Stomach (tissue), 9 donors: ENCODE measurements around the gene MRPL49. TPM values are rescaled to one million over a fixed set of nuclear protein-coding genes. Genes with fewer than 3 reads are reported as not detected.

ENCODE experiments used
- DNase-seq, 2 donors: peaks; one replicate each; pipeline versions ENCODE4 v3.0.0 to v3.0.0-alpha.2; 2013 to 2019
- H3K27ac ChIP-seq, 5 donors: fragments of 200-600 bp in 4 of 5; sonication (generic) in 4 of 5; one replicate each; pipeline ENCODE4 v1.5.1; 2013 to 2019; ENCODE audit warnings: mild to moderate bottlenecking in 1 of 5, moderate library complexity in 1 of 5
- H3K27me3 ChIP-seq, 3 donors: fragments of 200-600 bp; sonication (generic); one replicate each; pipeline ENCODE4 v1.5.1; 2017 to 2019; ENCODE audit warnings: mixed run types in 1 of 3
- H3K36me3 ChIP-seq, 4 donors: fragments of 200-600 bp; sonication (generic); 1 replicate in 3 of 4; 2 replicates in 1 of 4; pipeline ENCODE4 v1.5.1; 2016 to 2019
- H3K4me1 ChIP-seq, 4 donors: fragments of 200-600 bp; sonication (generic); one replicate each; pipeline ENCODE4 v1.5.1; 2016 to 2019
- H3K4me3 ChIP-seq, 4 donors: fragments of 200-600 bp; sonication (generic) in 3 of 4; one replicate each; pipeline ENCODE4 v1.5.1; 2016 to 2019; ENCODE audit warnings: mild to moderate bottlenecking in 1 of 4
- H3K9me3 ChIP-seq, 4 donors: fragments of 200-600 bp; sonication (generic); one replicate each; pipeline ENCODE4 v1.5.1; 2016 to 2019
- CTCF ChIP-seq, 7 experiments: fragments of 450-650 bp in 4 of 7; fragments of 200-600 bp in 3 of 7; sonication (generic) in 3 of 7; IDR thresholded peaks; one replicate each; pipeline ENCODE4 v1.5.1; 2016 to 2019; ENCODE audit warnings: antibody characterized with exemption in 7 of 7, control low read depth in 2 of 7, mild to moderate bottlenecking in 1 of 7
- EP300 ChIP-seq: sonication (generic); formaldehyde crosslinking; IDR thresholded peaks from one replicate; pipeline ENCODE4 v1.6.1; 2017; ENCODE audit warnings: antibody characterized with exemption
- POLR2A ChIP-seq, 4 donors: fragments of 450-650 bp; IDR thresholded peaks; one replicate each; pipeline ENCODE4 v1.6.1; 2016; ENCODE audit warnings: antibody characterized with exemption in 4 of 4, control low read depth in 2 of 4, mild to moderate bottlenecking in 1 of 4, moderate library complexity in 1 of 4
- POLR2AphosphoS5 ChIP-seq, 3 donors: sonication (generic); formaldehyde crosslinking; IDR thresholded peaks; one replicate each; pipeline ENCODE4 v1.6.1; 2016; ENCODE audit warnings: antibody characterized with exemption in 3 of 3
- WGBS, 5 donors: extraction: QIAGEN DNeasy Blood & Tissue Kit in 3 of 5; methylation state at CpG; one replicate each; pipeline versions ENCODE4 v1.1.5 to v1.1.7; 2013 to 2018; 5-methylcytosine and 5-hydroxymethylcytosine counted together
- intact Hi-C: fragments of 100-400 bp; cut with DNase I; formaldehyde crosslinking; loops from one replicate; pipeline ENCODE4 v1.15.1; 2023; ENCODE audit warnings: low total_unique reads
- polyA plus RNA-seq, 3 donors: library from polyadenylated mRNA; stranded (reverse); fragments of 200-250 nt; gene quantifications; one replicate each; pipeline ENCODE4 v1.2.3, GENCODE V29; 2013
- total RNA-seq, 5 donors: library from RNA; depleted of rRNA; stranded (reverse); fragments of >200 nt; gene quantifications; one replicate each; pipeline versions ENCODE4 v1.1.0 to v1.2.3, GENCODE V29; 2014 to 2016
- donor health status: healthy with polysubstance abuse.
- donor health status: Bipolar disorder and iron deficiency.
- donor health status: healthy.

MRPL49 gene
- total and polyA plus RNA-seq, 8 donors: 22.8 to 75.9 (median 37.8) TPM

- 8 to 11% (median 9%) methylated on average over 12 to 18 of the region's 18 CpGs for WGBS, 5 donors
- H3K36me3 ChIP-seq: peaks cover 24 to 41% (median 38%) of the 10 kb centered on the region in 4 donors
- peak; percentile 93 for DNase-seq
- TF ChIP-seq POLR2AphosphoS5 (IDR thresholded peaks at IDR 0.05) (peak in 1 of 3 donors; percentile 48), EP300 (no peak), POLR2A (IDR thresholded peaks at IDR 0.05) (no peak), CTCF (IDR thresholded peaks at IDR 0.05) (peak in 6 of 7 experiments; percentile 85 to 100 (median 100))
- intact Hi-C loops: no loop called here
- H3K9me3 ChIP-seq: no peaks in the 10 kb centered on the region
- H3K4me1 ChIP-seq: peaks cover 31 to 62% (median 56%) of the 10 kb centered on the region in 4 donors
- peak overlapping the region; percentile 4 to 84 (median 74) for H3K27ac ChIP-seq
- no peak overlapping the region for H3K4me3 ChIP-seq
- peaks cover 0 to 4% (median 0%) of the 10 kb centered on the region in 3 donors for H3K27me3 ChIP-seq
These were observed 11.7 kb upstream of the MRPL49 start for GRCh38 chr11:65110354-65110861.

GRCh38 chr11:65111159-65111743, 10.9 kb upstream of the MRPL49 start:
- H3K36me3 ChIP-seq: peaks cover 24 to 40% (median 38%) of the 10 kb centered on the region in 4 donors
- peak overlapping the region; percentile 42 to 84 (median 74) for H3K27ac ChIP-seq
- TF ChIP-seq EP300 (no peak), POLR2AphosphoS5 (IDR thresholded peaks at IDR 0.05) (no peak), CTCF (IDR thresholded peaks at IDR 0.05) (peak in 1 of 7 experiments; percentile 12)
- peaks cover 38 to 68% (median 62%) of the 10 kb centered on the region in 4 donors for H3K4me1 ChIP-seq
- intact Hi-C loops: no loop called here
- 45 to 81% (median 61%) methylated on average over 15 to 31 of the region's 31 CpGs for WGBS, 5 donors
- peak overlapping the region; percentile 55 to 57 (median 57) for H3K4me3 ChIP-seq
- peaks cover 0 to 4% (median 0%) of the 10 kb centered on the region in 3 donors for H3K27me3 ChIP-seq
- no peaks in the 10 kb centered on the region for H3K9me3 ChIP-seq
- DNase-seq: no peak

DNA sequence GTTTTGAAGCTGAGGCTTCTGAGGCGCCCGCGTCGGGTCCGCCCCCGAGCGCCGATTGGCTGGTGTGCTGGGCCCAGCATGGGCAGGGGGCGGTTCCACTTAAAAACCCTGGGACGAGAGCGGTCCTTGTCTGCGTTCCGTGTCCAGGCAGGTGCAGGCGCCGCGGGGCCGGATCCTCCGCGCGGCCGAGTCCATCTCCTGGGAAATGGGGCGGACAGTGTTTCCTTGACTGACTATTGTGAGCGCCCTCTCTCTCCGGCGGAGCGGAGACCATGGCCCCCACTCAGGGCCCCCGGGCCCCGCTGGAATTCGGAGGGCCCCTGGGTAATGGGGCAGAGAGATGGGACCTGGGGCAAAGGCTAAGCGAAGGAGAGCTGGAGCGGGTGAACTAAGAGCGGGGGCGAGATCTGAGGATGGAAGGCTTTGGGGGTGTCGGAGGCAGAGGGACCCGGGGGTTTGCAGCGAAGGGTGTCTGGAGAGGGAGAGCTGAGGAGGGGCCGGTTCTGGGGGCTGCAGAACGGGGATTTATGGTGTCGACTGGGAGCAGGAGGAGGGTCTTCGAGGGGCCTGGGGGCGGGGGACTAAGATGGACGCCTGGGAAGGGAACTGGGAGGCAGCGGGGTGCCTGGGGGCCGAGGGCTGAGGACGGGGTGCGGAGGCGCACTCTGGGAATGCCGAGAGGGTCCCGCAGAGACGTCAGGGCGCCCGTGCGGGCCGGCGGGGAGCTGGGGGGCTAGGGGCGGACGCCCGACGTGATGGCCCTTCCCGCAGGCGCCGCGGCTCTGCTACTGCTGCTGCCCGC, 10.2 kb upstream of the MRPL49 start, which contains the start of gene TM7SF2:
TSS of gene TM7SF2 (plus strand) at position 129 of the 802 bp plus-strand sequence. CDS start at position 273, 144 bp downstream.
- peaks cover 24 to 42% (median 37%) of the 10 kb centered on the region in 4 donors for H3K36me3 ChIP-seq
- WGBS, 5 donors: 1 to 2% (median 1%) methylated on average over 33 to 64 of the region's 64 CpGs
- TF ChIP-seq EP300 (no peak), POLR2AphosphoS5 (IDR thresholded peaks at IDR 0.05) (peak; percentile 66 to 97 (median 97)), CTCF (IDR thresholded peaks at IDR 0.05) (peak in 1 of 7 experiments; percentile 14), POLR2A (IDR thresholded peaks at IDR 0.05) (peak in 2 of 4 donors; percentile 62 to 65)
- H3K4me1 ChIP-seq: peaks cover 45 to 75% (median 69%) of the 10 kb centered on the region in 4 donors
- intact Hi-C loops: no loop called here
- H3K4me3 ChIP-seq: peak within 1 kb of the TSS; percentile 55 to 57 (median 57)
- H3K27me3 ChIP-seq: peaks cover 0 to 4% (median 0%) of the 10 kb centered on the region in 3 donors
- no peaks in the 10 kb centered on the region for H3K9me3 ChIP-seq
- peak within 1 kb of the TSS; percentile 71 to 84 (median 76) for H3K27ac ChIP-seq
- DNase-seq: peak; percentile 98
